HCEC 1CT (cell line): ENCODE results near the gene OR5AU1.
A peak's percentile ranks its signal among the peaks of the same experiment; 100 is the strongest.

ENCODE experiments used
- DNase-seq: peaks from one replicate; pipeline ENCODE4 v3.0.0-alpha.2; 2017

Gene OR5AU1

DNA sequence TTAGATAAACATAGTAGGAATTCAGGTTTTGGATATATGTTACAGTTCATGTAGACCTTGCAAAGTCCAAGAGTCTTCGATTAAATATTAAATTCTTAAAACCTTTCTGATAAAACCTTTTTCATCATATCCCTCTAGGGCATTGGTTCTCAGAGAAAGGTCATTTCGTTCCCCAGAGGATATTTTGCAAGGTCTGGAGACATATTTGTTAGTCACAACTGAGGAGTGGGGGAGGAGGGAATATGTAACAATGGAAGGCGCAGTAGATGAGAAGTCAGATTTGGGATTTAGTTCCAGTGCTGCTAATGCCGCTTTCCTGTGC is 49.7 kb downstream of the OR5AU1 start:
- peak; percentile 32 for DNase-seq

DNA sequence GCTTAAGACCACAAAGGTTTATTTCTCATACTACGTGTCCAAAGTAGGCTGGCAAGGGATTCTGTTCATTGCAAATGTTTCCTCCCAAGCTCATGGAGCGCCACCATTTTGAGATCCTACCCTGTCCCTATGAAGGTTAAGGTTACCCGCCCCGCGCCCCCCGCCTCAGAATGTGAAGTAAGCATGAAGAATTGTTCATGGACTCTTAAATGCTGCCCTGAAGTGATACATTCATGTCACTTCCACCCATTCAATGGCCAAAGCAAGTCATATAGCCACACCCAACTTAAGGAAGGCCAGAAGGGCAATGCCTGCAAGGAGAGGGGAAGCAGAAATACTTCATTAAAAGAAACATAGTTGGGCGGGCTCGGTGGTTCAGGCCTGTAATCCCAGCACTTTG is 50.8 kb downstream of the OR5AU1 start:
- DNase-seq, result no peak
